T-cell (primary cell): ENCODE data around the gene WAC. TPM values are rescaled to one million over a fixed set of nuclear protein-coding genes. Genes with fewer than 3 reads are reported as not detected.

Experiments used
- ATAC-seq, 4 experiments: fragments of 200-7000 bp in 3 of 4; fragments of 150-1000 bp in 1 of 4; cut with Tn5 transposase; replicated peaks in 1 of 4; 1 replicate in 3 of 4; 2 replicates in 1 of 4; pipeline ENCODE4 v1.10.0; 2021; ENCODE audit warnings: moderate library complexity in 3 of 4, mild to moderate bottlenecking in 2 of 4, moderate number of reproducible peaks in 1 of 4
- CTCF ChIA-PET, 2 donors: fragments of 300-600 bp; sonication (Branson Sonifier 250); formaldehyde crosslinking; loops; one replicate each; lab custom pipeline; 2022; ENCODE audit warnings: antibody characterized with exemption in 2 of 2; lab: Charles Lee
- POLR2A ChIA-PET, 2 donors: fragments of 300-600 bp; sonication (Branson Sonifier 250); formaldehyde crosslinking; loops; one replicate each; lab custom pipeline; 2022; ENCODE audit warnings: antibody characterized with exemption in 2 of 2; lab: Charles Lee
- DNase-seq, 35 experiments: peaks; one replicate each; pipeline versions ENCODE4 v3.0.0 to v3.0.0-alpha.2; 2013 to 2023
- H3K27ac ChIP-seq: one replicate; pipeline ENCODE4 v1.5.1; 2013; ENCODE audit warnings: low read length
- H3K27me3 ChIP-seq, 2 experiments: replicated peaks in 1 of 2; 1 replicate in 1 of 2; 2 replicates in 1 of 2; pipeline versions ENCODE4 v1.6.1 to v1.7.0; 2013; ENCODE audit warnings: low read length in 1 of 2, mixed read lengths in 1 of 2; ENCODE audit not compliant: control insufficient read depth in 2 of 2, insufficient read depth in 2 of 2; ENCODE audit errors: extremely low read depth in 1 of 2
- H3K36me3 ChIP-seq, 2 donors: 1 replicate in 1 of 2; 2 replicates in 1 of 2; pipeline versions ENCODE4 v1.6.1 to v1.7.0; 2013; ENCODE audit warnings: low read length in 1 of 2; ENCODE audit not compliant: control insufficient read depth in 2 of 2, insufficient read depth in 1 of 2; ENCODE audit errors: extremely low read depth in 1 of 2
- H3K4me1 ChIP-seq, 2 experiments: 1 replicate in 1 of 2; 2 replicates in 1 of 2; pipeline versions ENCODE4 v1.6.1 to v1.7.0; 2013; ENCODE audit warnings: low read length in 2 of 2, mixed read lengths in 1 of 2; ENCODE audit not compliant: insufficient read depth in 2 of 2, control insufficient read depth in 1 of 2; ENCODE audit errors: extremely low read depth in 1 of 2
- H3K4me3 ChIP-seq, 2 donors: 1 replicate in 1 of 2; 2 replicates in 1 of 2; pipeline versions ENCODE4 v1.5.1 to v1.7.0; 2013; ENCODE audit warnings: mild to moderate bottlenecking in 2 of 2, low read length in 1 of 2, moderate library complexity in 1 of 2; ENCODE audit not compliant: control insufficient read depth in 1 of 2; ENCODE audit errors: extremely low read depth in 1 of 2
- H3K9me3 ChIP-seq: 2 replicates; pipeline ENCODE4 v1.7.0; 2013
- H3K27ac Mint-ChIP-seq, 2 donors: one replicate each; pipeline ENCODE4 v1.8.0; 2020 to 2021; ENCODE audit warnings: mild to moderate bottlenecking in 2 of 2, mixed read lengths in 2 of 2
- H3K27me3 Mint-ChIP-seq, 2 donors: one replicate each; pipeline ENCODE4 v1.8.0; 2021 to 2022; ENCODE audit warnings: mixed read lengths in 2 of 2
- H3K36me3 Mint-ChIP-seq: one replicate; pipeline ENCODE4 v1.8.0; 2021; ENCODE audit warnings: mixed read lengths
- H3K4me1 Mint-ChIP-seq, 3 donors: one replicate each; pipeline ENCODE4 v1.8.0; 2020 to 2022; ENCODE audit warnings: mixed read lengths in 3 of 3, mild to moderate bottlenecking in 1 of 3
- H3K4me3 Mint-ChIP-seq, 3 donors: one replicate each; pipeline ENCODE4 v1.8.0; 2020 to 2022; ENCODE audit warnings: mild to moderate bottlenecking in 3 of 3, mixed read lengths in 3 of 3, moderate library complexity in 3 of 3
- H3K9me3 Mint-ChIP-seq, 3 donors: one replicate each; pipeline ENCODE4 v1.8.0; 2020 to 2022; ENCODE audit warnings: mixed read lengths in 3 of 3
- WGBS: methylation state at CpG from one replicate; pipeline ENCODE4 v1.1.5; 2013; ENCODE audit warnings: missing lambda C conversion rate; ENCODE audit not compliant: insufficient coverage; 5-methylcytosine and 5-hydroxymethylcytosine counted together
- total RNA-seq, 35 experiments: library from RNA in 6 of 35; stranded (reverse) in 6 of 35; fragments of 120-200 nt in 1 of 35; gene quantifications; one replicate each; pipeline versions ENCODE4 v1.2.1 to v1.2.4 and lab custom pipeline; 2013 to 2026

Gene WAC
- total RNA-seq, 5 donors from 2014 or later (not counting 1 experiment from before 2014, with no cell fraction given) = 142 to 184 (median 157) TPM

DNA sequence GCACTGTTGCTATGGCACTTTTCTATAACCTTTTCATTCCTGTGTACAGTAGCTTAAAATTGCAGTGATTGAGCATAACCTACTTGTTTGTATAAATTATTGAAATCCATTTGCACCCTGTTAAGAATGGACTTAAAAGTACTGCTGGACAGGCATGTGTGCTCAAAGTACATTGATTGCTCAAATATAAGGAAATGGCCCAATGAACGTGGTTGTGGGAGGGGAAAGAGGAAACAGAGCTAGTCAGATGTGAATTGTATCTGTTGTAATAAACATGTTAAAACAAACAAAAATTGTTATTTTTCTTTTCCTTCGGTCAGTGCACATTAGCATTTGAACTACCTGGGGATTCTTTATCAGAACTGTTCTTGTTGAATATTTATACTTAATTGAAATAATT, 87.3 kb downstream of the WAC start:
- POLR2A ChIA-PET = no interaction called here

GRCh38 chr10:28623483-28623882, 90.6 kb downstream of the WAC start:
- CTCF ChIA-PET = interaction anchor here in 1 of 2 donors (1.4 kb wide), 1 partner anchor 12 kb away, joined by 3 read pairs; no protein-coding TSS in a partner anchor
- H3K36me3 Mint-ChIP-seq = peaks cover 7% of the 10 kb centered on the region
- POLR2A ChIA-PET = no interaction called here

More for the DNA sequence above, 87.3 kb downstream of the WAC start:
- WGBS = no CpG with 5 or more reads among the region's 2 CpGs
- Mint-ChIP-seq H3K4me3 (no peak overlapping the region), H3K9me3 (no peaks in the 10 kb centered on the region), H3K27me3 (no peaks in the 10 kb centered on the region), H3K27ac (peak overlapping the region in 1 of 2 donors; percentile 26), H3K36me3 (peaks cover 18% of the 10 kb centered on the region), H3K4me1 (no peaks in the 10 kb centered on the region)
- DNase-seq (no peak), ATAC-seq (no peak)
- Histone ChIP-seq H3K36me3 (peaks cover 3 to 43% of the 10 kb centered on the region in 2 donors), H3K4me3 (no peak overlapping the region), H3K4me1 (no peaks in the 10 kb centered on the region), H3K9me3 (no peaks in the 10 kb centered on the region), H3K27me3 (no peaks in the 10 kb centered on the region), H3K27ac (no peak overlapping the region)
- CTCF ChIA-PET = interaction anchor here (0.6 to 1.4 kb wide), 3 partner anchors 8 to 928 kb away, joined by 3 to 8 read pairs (median 4); no protein-coding TSS in a partner anchor

DNA sequence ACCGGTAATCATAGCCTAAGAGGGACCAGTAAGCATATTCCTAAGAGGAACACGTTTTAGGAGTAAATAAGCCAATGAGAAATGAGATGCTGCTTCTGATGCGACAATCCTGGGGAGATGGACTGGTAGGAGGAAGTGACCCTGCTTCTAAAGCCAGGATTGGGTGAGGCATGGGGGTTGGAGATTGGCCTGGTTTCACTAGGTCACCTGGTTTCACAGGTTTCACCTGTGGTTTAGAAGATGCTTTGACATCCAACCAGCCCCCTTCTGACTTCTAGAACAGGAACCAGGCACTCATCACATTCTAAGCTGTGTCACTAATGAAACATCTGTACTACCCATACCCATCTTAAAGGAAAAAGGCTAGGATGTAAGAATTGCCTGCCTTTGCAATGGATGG, 91.4 kb downstream of the WAC start:
- peak overlapping the region in 1 of 2 donors; percentile 14 for H3K27ac Mint-ChIP-seq
- H3K27me3 Mint-ChIP-seq = peaks cover 7 to 12% of the 10 kb centered on the region in 2 donors
- peaks cover 7 to 9% (median 8%) of the 10 kb centered on the region in 3 donors for H3K4me1 Mint-ChIP-seq
- ChIA-PET POLR2A (no interaction called here), CTCF (interaction anchor here in 1 of 2 donors (1.4 kb wide), 1 partner anchor 13 kb away, joined by 3 read pairs; no protein-coding TSS in a partner anchor)
- Histone ChIP-seq H3K36me3 (peaks cover 3 to 7% of the 10 kb centered on the region in 2 donors), H3K27ac (no peak overlapping the region), H3K27me3 (peaks cover 0 to 10% of the 10 kb centered on the region in 2 experiments), H3K9me3 (no peaks in the 10 kb centered on the region), H3K4me1 (peaks cover 0 to 7% of the 10 kb centered on the region in 2 experiments), H3K4me3 (no peak overlapping the region)
- DNase-seq (peak in 1 of 35 experiments; percentile 9), ATAC-seq (peak in 1 of 4 experiments; percentile 22)
- H3K36me3 Mint-ChIP-seq = peaks cover 5% of the 10 kb centered on the region
- WGBS = 100% methylated on average over 2 of the region's 3 CpGs
- H3K9me3 Mint-ChIP-seq = no peaks in the 10 kb centered on the region
- no peak overlapping the region for H3K4me3 Mint-ChIP-seq

More at GRCh38 chr10:28623483-28623882, 90.6 kb downstream of the WAC start:
- H3K9me3 ChIP-seq = no peaks in the 10 kb centered on the region
- no peak overlapping the region for H3K4me3 ChIP-seq
- Mint-ChIP-seq H3K27ac (no peak overlapping the region), H3K27me3 (peaks cover 5 to 7% of the 10 kb centered on the region in 2 donors), H3K9me3 (no peaks in the 10 kb centered on the region), H3K4me3 (no peak overlapping the region), H3K4me1 (peaks cover 5 to 6% (median 5%) of the 10 kb centered on the region in 3 donors)
- WGBS = 91% methylated on average over 5 of the region's 7 CpGs
- peaks cover 0 to 6% of the 10 kb centered on the region in 2 experiments for H3K4me1 ChIP-seq
- peaks cover 3 to 11% of the 10 kb centered on the region in 2 donors for H3K36me3 ChIP-seq
- no peak for DNase-seq
- peaks cover 0 to 1% of the 10 kb centered on the region in 2 experiments for H3K27me3 ChIP-seq
- H3K27ac ChIP-seq = no peak overlapping the region
- ATAC-seq = no peak

DNA sequence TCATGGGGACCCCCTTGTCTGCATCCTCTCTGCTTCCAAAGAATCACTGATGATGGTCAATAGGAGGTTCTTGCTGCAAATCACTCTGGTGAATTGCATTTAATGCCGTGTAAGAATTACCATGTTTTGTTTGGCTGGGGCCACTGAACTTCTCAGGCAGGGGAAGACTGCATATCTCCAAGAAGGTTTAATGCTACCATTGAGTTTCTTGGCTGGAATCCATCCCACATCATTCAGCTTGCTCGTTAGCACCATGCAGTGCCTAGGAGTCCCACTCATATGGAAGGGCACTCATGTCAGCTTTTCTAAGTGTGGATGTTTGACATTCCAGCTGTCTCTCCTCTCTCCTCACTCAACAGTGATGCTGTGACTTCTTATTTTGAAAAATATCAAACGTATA, 94.2 kb downstream of the WAC start:
- Mint-ChIP-seq H3K27me3 (peaks cover 19 to 26% of the 10 kb centered on the region in 2 donors), H3K36me3 (peaks cover 3% of the 10 kb centered on the region), H3K4me1 (peaks cover 7 to 9% (median 8%) of the 10 kb centered on the region in 3 donors), H3K4me3 (no peak overlapping the region), H3K27ac (no peak overlapping the region), H3K9me3 (no peaks in the 10 kb centered on the region)
- WGBS = no CpG with 5 or more reads among the region's 3 CpGs
- Histone ChIP-seq H3K9me3 (no peaks in the 10 kb centered on the region), H3K27ac (no peak overlapping the region), H3K4me3 (no peak overlapping the region), H3K27me3 (peaks cover 0 to 22% of the 10 kb centered on the region in 2 experiments), H3K36me3 (no peaks in the 10 kb centered on the region), H3K4me1 (peaks cover 0 to 7% of the 10 kb centered on the region in 2 experiments)
- CTCF ChIA-PET = no interaction called here
- no peak for DNase-seq
- POLR2A ChIA-PET = no interaction called here
- no peak for ATAC-seq

GRCh38 chr10:28628184-28628893, 95.4 kb downstream of the WAC start:
- H3K4me1 Mint-ChIP-seq = peaks cover 7 to 9% (median 8%) of the 10 kb centered on the region in 3 donors
- Histone ChIP-seq H3K27me3 (peaks cover 0 to 24% of the 10 kb centered on the region in 2 experiments), H3K4me3 (no peak overlapping the region), H3K9me3 (no peaks in the 10 kb centered on the region), H3K36me3 (no peaks in the 10 kb centered on the region), H3K27ac (no peak overlapping the region), H3K4me1 (peaks cover 0 to 7% of the 10 kb centered on the region in 2 experiments)
- H3K4me3 Mint-ChIP-seq = no peak overlapping the region
- peaks cover 26% of the 10 kb centered on the region in 2 donors for H3K27me3 Mint-ChIP-seq
- CTCF ChIA-PET = interaction anchor here (0.6 to 1.5 kb wide), 8 partner anchors 9 to 1474 kb away, joined by 3 to 8 read pairs (median 4); partner anchors contain the start of gene YME1L1 (in 1 of the 2)
- POLR2A ChIA-PET = interaction anchor here in 1 of 2 donors (0.5 kb wide), 1 partner anchor 17 kb away, joined by 5 read pairs; no protein-coding TSS in a partner anchor
- WGBS = 20% methylated on average over 2 of the region's 15 CpGs
- no peaks in the 10 kb centered on the region for H3K36me3 Mint-ChIP-seq
- no peak overlapping the region for H3K27ac Mint-ChIP-seq
- DNase-seq (peak in 34 of 35 experiments; percentile 3 to 79 (median 50)), ATAC-seq (peak; percentile 59 to 78 (median 74))
- no peaks in the 10 kb centered on the region for H3K9me3 Mint-ChIP-seq

DNA sequence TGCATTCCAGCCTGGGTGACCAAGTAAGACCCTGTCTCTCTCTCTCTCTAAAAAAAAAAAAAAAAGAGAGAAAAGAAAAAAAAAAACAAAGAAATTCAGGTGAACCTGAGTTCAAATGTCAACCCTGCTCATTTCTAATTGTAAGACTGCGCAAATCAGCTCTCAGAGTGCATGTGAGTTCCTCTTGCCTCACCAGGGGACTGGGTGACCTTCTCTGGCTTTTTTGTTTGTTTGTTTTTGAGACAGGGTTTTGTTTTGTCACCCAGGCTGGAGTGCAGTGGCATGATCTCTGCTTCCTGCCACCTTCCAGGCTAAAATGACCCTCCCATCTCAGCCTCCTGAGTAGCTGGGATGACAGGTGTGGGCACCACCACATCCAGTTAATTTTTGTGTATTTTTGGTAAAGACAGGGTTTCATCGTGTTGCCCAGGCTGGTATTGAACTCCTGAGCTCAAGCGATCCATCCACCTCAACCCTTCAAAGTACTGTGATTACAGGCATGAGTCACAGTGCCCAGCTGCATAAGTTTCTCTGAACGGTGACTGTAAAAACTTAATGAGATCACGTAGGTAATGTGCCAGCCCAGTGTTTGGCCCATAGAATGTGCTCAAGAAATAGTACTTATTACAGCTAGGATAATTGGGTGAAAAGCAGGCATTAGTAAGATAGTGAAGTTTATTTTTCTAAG, 99.1 kb downstream of the WAC start:
- CTCF ChIA-PET = interaction anchor here in 1 of 2 donors (0.6 kb wide), 2 partner anchors 391 to 675 kb away, joined by 3 to 5 read pairs; no protein-coding TSS in a partner anchor

More for the DNA sequence above, 99.1 kb downstream of the WAC start:
- ATAC-seq (no peak), DNase-seq (no peak)
- H3K27ac Mint-ChIP-seq = no peak overlapping the region
- H3K4me3 Mint-ChIP-seq = no peak overlapping the region
- H3K9me3 Mint-ChIP-seq = no peaks in the 10 kb centered on the region
- Histone ChIP-seq H3K27ac (no peak overlapping the region), H3K9me3 (no peaks in the 10 kb centered on the region), H3K4me1 (peaks cover 0 to 7% of the 10 kb centered on the region in 2 experiments), H3K27me3 (peaks cover 0 to 35% of the 10 kb centered on the region in 2 experiments), H3K4me3 (no peak overlapping the region), H3K36me3 (no peaks in the 10 kb centered on the region)
- WGBS = 67% methylated on average over 1 of the region's 5 CpGs
- POLR2A ChIA-PET = interaction anchor here in 1 of 2 donors (0.6 kb wide), 1 partner anchor 17 kb away, joined by 4 read pairs; no protein-coding TSS in a partner anchor
- no peaks in the 10 kb centered on the region for H3K36me3 Mint-ChIP-seq
- H3K4me1 Mint-ChIP-seq = peaks cover 7 to 9% (median 8%) of the 10 kb centered on the region in 3 donors
- H3K27me3 Mint-ChIP-seq = peaks cover 37 to 45% of the 10 kb centered on the region in 2 donors
